Kidney (tissue), 14 donors: ENCODE measurements around the gene CCDC30. TPM values are rescaled to one million over a fixed set of nuclear protein-coding genes. Genes with fewer than 3 reads are reported as not detected.

Experiments used
- DNase-seq, 5 donors: peaks; one replicate each; pipeline ENCODE4 v3.0.0-alpha.2; 2013 to 2020
- FAIRE-seq: peaks from 2 replicates; lab custom pipeline; 2012; peaks lifted over from hg19 to GRCh38; lab: Jason Lieb, UNC
- H3K27ac ChIP-seq, 2 donors: one replicate each; pipeline ENCODE4 v1.7.0; 2013; ENCODE audit warnings: low read depth in 2 of 2, low read length in 2 of 2, inconsistent platforms in 1 of 2
- H3K27me3 ChIP-seq: one replicate; pipeline ENCODE4 v1.7.1; 2013; ENCODE audit warnings: low read length, inconsistent platforms; ENCODE audit not compliant: control insufficient read depth, insufficient read depth
- H3K36me3 ChIP-seq, 3 donors: one replicate each; pipeline versions ENCODE4 v1.7.0 to v1.7.1; 2013; ENCODE audit warnings: low read length in 3 of 3, control low read depth in 1 of 3, inconsistent platforms in 1 of 3; ENCODE audit not compliant: insufficient read depth in 3 of 3, control insufficient read depth in 2 of 3
- H3K4me1 ChIP-seq, 3 donors: one replicate each; pipeline versions ENCODE4 v1.7.0 to v1.7.1; 2013; ENCODE audit warnings: low read length in 3 of 3, inconsistent platforms in 1 of 3, low read depth in 1 of 3; ENCODE audit not compliant: control insufficient read depth in 2 of 3, insufficient read depth in 2 of 3
- H3K4me3 ChIP-seq, 3 donors: one replicate each; pipeline versions ENCODE4 v1.7.0 to v1.8.1; 2013; ENCODE audit warnings: low read length in 3 of 3, control low read depth in 1 of 3, inconsistent platforms in 1 of 3
- H3K9ac ChIP-seq, 3 donors: one replicate each; pipeline versions ENCODE4 v1.7.0 to v1.7.1; 2013; ENCODE audit warnings: low read length in 3 of 3, control low read depth in 1 of 3, inconsistent platforms in 1 of 3
- H3K9me3 ChIP-seq, 3 donors: one replicate each; pipeline versions ENCODE4 v1.7.0 to v1.7.1; 2013; ENCODE audit warnings: low read length in 3 of 3, control low read depth in 1 of 3, inconsistent platforms in 1 of 3; ENCODE audit not compliant: control insufficient read depth in 2 of 3, insufficient read depth in 1 of 3
- intact Hi-C: fragments of 100-400 bp; cut with DNase I; formaldehyde crosslinking; loops from one replicate; pipeline ENCODE4 v1.11.1; 2022
- polyA plus RNA-seq: library from polyadenylated mRNA; stranded (reverse); fragments of 350-450 nt; fragmentation: Illumina TruSeq; extraction: RNeasy Lipid Tissue Mini Kit (QIAGEN cat#74804); gene quantifications from one replicate; pipeline ENCODE4 v1.2.3, GENCODE V29; 2014; ENCODE audit warnings: low read depth, low replicate concordance; ENCODE audit not compliant: insufficient read depth
- total RNA-seq: library from RNA; stranded (reverse); fragmentation: NEBNext Ultra II Directional; extraction: Animal tissue kit (Norgen Biotek cat#: 25700); gene quantifications from one replicate; pipeline ENCODE4 v1.2.1, GENCODE V29; 2021
- TF ChIP-seq, protein P1 (sequence below): IDR thresholded peaks from 3 replicates; pipeline ENCODE4 v1.5.1; 2012; ENCODE audit warnings: mild to moderate bottlenecking, moderate library complexity, borderline replicate concordance; ENCODE audit not compliant: insufficient read depth; ENCODE audit errors: extremely low read depth
- donor health status: control.
- donor health status: control.
- donor health status: control.
- donor health status: control.
- donor health status: control.
- donor health status: DM: yes; HTN: yes; CAD: no.
- donor health status: Normal renal cell carcinoma (clear cell type).

Gene CCDC30
- total and polyA plus RNA-seq, 2 donors from 2014 or later: 4.9 to 18.0 TPM

DNA sequence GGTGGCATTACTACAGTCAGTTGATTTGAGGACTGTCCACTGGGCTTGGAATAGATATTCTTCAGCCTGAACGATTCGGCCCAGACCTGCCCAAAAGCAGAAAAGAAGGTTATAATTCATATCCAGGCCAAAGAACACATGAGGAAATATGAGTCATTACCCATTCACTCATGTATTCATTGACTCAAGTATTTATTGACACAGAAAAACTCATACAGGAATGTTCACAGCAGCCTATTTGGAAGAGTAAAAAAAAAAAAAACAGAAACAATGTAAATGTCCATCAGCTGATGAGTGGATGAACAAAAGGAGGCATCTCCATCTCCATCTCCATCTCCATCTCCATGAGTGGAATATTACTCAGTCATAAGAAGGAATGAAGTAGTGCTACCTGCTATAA, 23.1 kb upstream of the CCDC30 start:
- no peaks in the 10 kb centered on the region for H3K9me3 ChIP-seq
- TF ChIP-seq, protein P1, sequence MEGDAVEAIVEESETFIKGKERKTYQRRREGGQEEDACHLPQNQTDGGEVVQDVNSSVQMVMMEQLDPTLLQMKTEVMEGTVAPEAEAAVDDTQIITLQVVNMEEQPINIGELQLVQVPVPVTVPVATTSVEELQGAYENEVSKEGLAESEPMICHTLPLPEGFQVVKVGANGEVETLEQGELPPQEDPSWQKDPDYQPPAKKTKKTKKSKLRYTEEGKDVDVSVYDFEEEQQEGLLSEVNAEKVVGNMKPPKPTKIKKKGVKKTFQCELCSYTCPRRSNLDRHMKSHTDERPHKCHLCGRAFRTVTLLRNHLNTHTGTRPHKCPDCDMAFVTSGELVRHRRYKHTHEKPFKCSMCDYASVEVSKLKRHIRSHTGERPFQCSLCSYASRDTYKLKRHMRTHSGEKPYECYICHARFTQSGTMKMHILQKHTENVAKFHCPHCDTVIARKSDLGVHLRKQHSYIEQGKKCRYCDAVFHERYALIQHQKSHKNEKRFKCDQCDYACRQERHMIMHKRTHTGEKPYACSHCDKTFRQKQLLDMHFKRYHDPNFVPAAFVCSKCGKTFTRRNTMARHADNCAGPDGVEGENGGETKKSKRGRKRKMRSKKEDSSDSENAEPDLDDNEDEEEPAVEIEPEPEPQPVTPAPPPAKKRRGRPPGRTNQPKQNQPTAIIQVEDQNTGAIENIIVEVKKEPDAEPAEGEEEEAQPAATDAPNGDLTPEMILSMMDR: no peak
- H3K9ac ChIP-seq: no peak overlapping the region
- FAIRE-seq: no peak
- H3K4me1 ChIP-seq: no peaks in the 10 kb centered on the region
- no peak overlapping the region for H3K27ac ChIP-seq
- H3K27me3 ChIP-seq: no peaks in the 10 kb centered on the region
- H3K4me3 ChIP-seq: no peak overlapping the region
- H3K36me3 ChIP-seq: peaks cover 0 to 6% (median under 1%) of the 10 kb centered on the region in 3 donors
- DNase-seq: no peak
- intact Hi-C loops: no loop called here

DNA sequence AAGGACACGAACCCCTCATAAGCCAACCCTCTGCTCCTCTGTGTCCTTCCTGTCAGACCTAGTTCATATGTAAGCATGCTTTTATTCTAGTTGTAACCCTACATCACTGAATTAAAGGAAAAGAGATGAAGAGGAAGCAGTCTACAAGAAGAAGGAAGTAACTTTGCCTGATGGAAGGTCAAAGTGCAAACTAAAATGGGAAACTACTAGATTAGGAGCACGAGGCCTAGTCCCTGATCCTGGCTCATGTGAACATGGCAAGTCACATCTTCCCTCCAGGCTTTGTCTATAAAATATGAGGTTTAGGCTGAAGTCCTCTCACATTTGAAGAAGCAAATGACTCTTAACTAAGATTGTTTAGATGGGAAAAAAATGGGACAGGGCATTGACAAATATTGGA, 20.4 kb upstream of the CCDC30 start:
- TF ChIP-seq, protein P1: no peak
- Histone ChIP-seq H3K27ac (no peak overlapping the region), H3K36me3 (no peaks in the 10 kb centered on the region), H3K9me3 (no peaks in the 10 kb centered on the region), H3K9ac (no peak overlapping the region), H3K27me3 (no peaks in the 10 kb centered on the region), H3K4me1 (no peaks in the 10 kb centered on the region), H3K4me3 (no peak overlapping the region)
- FAIRE-seq (no peak), DNase-seq (no peak)
- intact Hi-C loops: no loop called here

DNA sequence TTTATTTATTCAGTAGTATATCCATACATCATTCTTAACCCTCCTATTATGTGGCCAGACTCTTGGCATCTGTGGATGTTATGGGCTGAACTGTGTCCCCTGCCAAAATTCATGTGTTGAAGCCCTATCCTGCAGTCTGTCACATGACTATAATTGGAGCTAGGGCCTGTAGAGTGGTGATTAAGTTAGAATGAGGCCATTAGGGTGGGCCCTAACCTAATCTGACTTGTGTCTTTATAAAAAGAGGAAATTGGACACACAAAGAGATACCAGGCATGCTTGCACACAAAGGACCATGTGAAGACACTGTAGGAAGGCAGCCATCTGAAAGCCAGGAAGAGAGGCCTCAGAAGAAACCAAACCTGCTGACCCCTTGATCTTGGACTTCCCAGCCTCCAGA, 13.8 kb upstream of the CCDC30 start:
- Histone ChIP-seq H3K36me3 (no peaks in the 10 kb centered on the region), H3K9ac (no peak overlapping the region), H3K27me3 (no peaks in the 10 kb centered on the region), H3K4me1 (peaks cover 0 to 2% (median 0%) of the 10 kb centered on the region in 3 donors), H3K27ac (no peak overlapping the region), H3K9me3 (no peaks in the 10 kb centered on the region), H3K4me3 (no peak overlapping the region)
- intact Hi-C loops: no loop called here
- DNase-seq: no peak
- TF ChIP-seq, protein P1: no peak
- FAIRE-seq: no peak

DNA sequence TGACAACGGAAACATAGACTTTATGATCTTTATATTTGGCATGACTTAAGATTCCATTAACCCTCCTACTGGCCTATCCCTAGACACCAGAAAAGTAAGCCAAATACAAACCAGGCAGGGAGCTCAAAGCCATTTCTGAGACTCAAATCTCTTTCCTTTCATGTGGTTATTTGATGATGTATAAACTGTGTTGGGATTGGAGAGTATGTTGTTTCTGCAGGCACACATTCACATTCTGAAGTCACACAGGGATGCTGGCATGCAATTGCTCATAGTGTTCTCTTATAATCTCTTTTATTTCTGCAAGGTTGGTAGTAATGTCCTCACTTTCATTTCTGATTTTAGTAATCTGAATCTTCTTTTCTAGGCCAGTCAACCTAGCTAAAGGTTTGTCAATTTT, 13.0 kb upstream of the CCDC30 start:
- Histone ChIP-seq H3K27me3 (no peaks in the 10 kb centered on the region), H3K27ac (no peak overlapping the region), H3K9ac (no peak overlapping the region), H3K36me3 (no peaks in the 10 kb centered on the region), H3K9me3 (no peaks in the 10 kb centered on the region), H3K4me1 (peaks cover 0 to 3% (median 0%) of the 10 kb centered on the region in 3 donors), H3K4me3 (no peak overlapping the region)
- FAIRE-seq (no peak), DNase-seq (no peak)
- TF ChIP-seq, protein P1: no peak
- intact Hi-C loops: no loop called here
